Left lobe of liver (tissue), 2 donors: ENCODE measurements around the gene SGSM2. TPM values are rescaled to one million over a fixed set of nuclear protein-coding genes. Genes with fewer than 3 reads are reported as not detected.
"Not testable (repeated sequence)": the region's sequence is repeated elsewhere in the genome, so short reads cannot be mapped to it uniquely, and the experiment has no call there.

ENCODE experiments used
- ATAC-seq: fragments of 200-7000 bp; cut with Tn5 transposase; one replicate; pipeline ENCODE4 v1.9.1; 2020; ENCODE audit warnings: mild to moderate bottlenecking, moderate library complexity
- DNase-seq: peaks from one replicate; pipeline ENCODE4 v3.0.0-alpha.2; 2020; ENCODE audit warnings: low spot score
- total RNA-seq: library from RNA; stranded (reverse); gene quantifications from one replicate; pipeline ENCODE4 v1.2.1, GENCODE V29; 2021
- donor health status: DM: no; HTN: no; CAD: no; lungs with moderate emphysema.
- donor health status: DM: no; HTN: yes; CAD: no.

The SGSM2 gene
- total RNA-seq: 18.7 TPM

GRCh38 chr17:2336852-2337543 lies at the start of gene SGSM2:
TSS of gene SGSM2 (plus strand) at chr17:2337501. CDS start at chr17:2337689, 188 bp downstream.
- ATAC-seq (peak; percentile 52), DNase-seq (peak; percentile 61)

- DNase-seq (no peak), ATAC-seq (no peak)
Measured at GRCh38 chr17:2289878-2290478, 47.3 kb upstream of the SGSM2 start.

- ATAC-seq: no peak
Measured at GRCh38 chr17:2292100-2292499, 45.2 kb upstream of the SGSM2 start.

GRCh38 chr17:2295575-2295974 lies 41.7 kb upstream of the SGSM2 start:
- no peak for ATAC-seq
- no peak for DNase-seq

More at GRCh38 chr17:2292100-2292499, 45.2 kb upstream of the SGSM2 start:
- DNase-seq: no peak

GRCh38 chr17:2297023-2297422 lies 40.3 kb upstream of the SGSM2 start:
- ATAC-seq: no peak
- no peak for DNase-seq

GRCh38 chr17:2299136-2299535 lies 38.2 kb upstream of the SGSM2 start:
- no peak for ATAC-seq
- DNase-seq: no peak

- ATAC-seq (no peak), DNase-seq (no peak)
Measured at GRCh38 chr17:2299756-2300155, 37.5 kb upstream of the SGSM2 start.

- no peak for ATAC-seq
- no peak for DNase-seq
Measured at GRCh38 chr17:2302778-2303203, 34.5 kb upstream of the SGSM2 start.

- ATAC-seq: peak; percentile 95
- peak; percentile 93 for DNase-seq
Measured at GRCh38 chr17:2303204-2304188, 33.8 kb upstream of the SGSM2 start, which contains the start of the genes SMG6 and SRR. TSS of gene SMG6 (minus strand) at chr17:2303785. CDS start at chr17:2303720, 65 bp downstream. TSS of gene SRR (plus strand) at chr17:2303950. CDS start at chr17:2315561, 11,611 bp downstream.

- DNase-seq (no peak), ATAC-seq (no peak)
Measured at GRCh38 chr17:2304931-2305330, 32.4 kb upstream of the SGSM2 start.

- DNase-seq: peak; percentile 70
- ATAC-seq: peak; percentile 90
Measured at GRCh38 chr17:2309338-2310154, 27.8 kb upstream of the SGSM2 start.

GRCh38 chr17:2312736-2313135 lies 24.6 kb upstream of the SGSM2 start:
- no peak for ATAC-seq
- no peak for DNase-seq

- DNase-seq, ATAC-seq: not testable (repeated sequence)
Measured at GRCh38 chr17:2316916-2317205, 20.4 kb upstream of the SGSM2 start.

GRCh38 chr17:2317796-2318195 lies 19.5 kb upstream of the SGSM2 start:
- DNase-seq (no peak), ATAC-seq (no peak)

- ATAC-seq (no peak), DNase-seq (no peak)
Measured at GRCh38 chr17:2319051-2319450, 18.2 kb upstream of the SGSM2 start.

GRCh38 chr17:2321399-2321798 lies 15.9 kb upstream of the SGSM2 start:
- no peak for ATAC-seq
- DNase-seq: no peak

GRCh38 chr17:2323629-2324314 lies 13.5 kb upstream of the SGSM2 start:
- DNase-seq: no peak
- ATAC-seq: no peak

GRCh38 chr17:2331303-2331702 lies 6.0 kb upstream of the SGSM2 start:
- ATAC-seq (no peak), DNase-seq (no peak)

- DNase-seq (no peak), ATAC-seq (no peak)
Measured at GRCh38 chr17:2335726-2336214, 1.5 kb upstream of the SGSM2 start.
